ENCODE data around the gene FMO5. TPM values are rescaled to one million over a fixed set of nuclear protein-coding genes. Genes with fewer than 3 reads are reported as not detected.

FMO5 gene, protein sequence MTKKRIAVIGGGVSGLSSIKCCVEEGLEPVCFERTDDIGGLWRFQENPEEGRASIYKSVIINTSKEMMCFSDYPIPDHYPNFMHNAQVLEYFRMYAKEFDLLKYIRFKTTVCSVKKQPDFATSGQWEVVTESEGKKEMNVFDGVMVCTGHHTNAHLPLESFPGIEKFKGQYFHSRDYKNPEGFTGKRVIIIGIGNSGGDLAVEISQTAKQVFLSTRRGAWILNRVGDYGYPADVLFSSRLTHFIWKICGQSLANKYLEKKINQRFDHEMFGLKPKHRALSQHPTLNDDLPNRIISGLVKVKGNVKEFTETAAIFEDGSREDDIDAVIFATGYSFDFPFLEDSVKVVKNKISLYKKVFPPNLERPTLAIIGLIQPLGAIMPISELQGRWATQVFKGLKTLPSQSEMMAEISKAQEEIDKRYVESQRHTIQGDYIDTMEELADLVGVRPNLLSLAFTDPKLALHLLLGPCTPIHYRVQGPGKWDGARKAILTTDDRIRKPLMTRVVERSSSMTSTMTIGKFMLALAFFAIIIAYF
- total RNA-seq (2022; extraction: Qiagen RNA extraction; ENCODE audit: low read depth), result 0.17 to 0.35 TPM (median 0.18 TPM) in 4 of 5 replicates, not detected in the other

GRCh38 chr1:147225193-147225730 is at the start of gene FMO5:
FMO5 (minus strand) TSS chr1:147225339; CDS start chr1:147225029, 310 bp downstream.

GRCh38 chr1:147242449-147243227 is 17.5 kb upstream of the FMO5 start, which contains the start of gene CHD1L:
CHD1L (plus strand) TSS chr1:147242684; CDS start chr1:147242704, 20 bp downstream.

GRCh38 chr1:147172168-147173016 is 52.7 kb downstream of the FMO5 start, which contains the start of gene PRKAB2:
PRKAB2 (minus strand) TSS chr1:147172470; CDS start chr1:147172144, 326 bp downstream.

Other genes starting within 250 kb of the FMO5 start
- 7.1 to 12.8 TPM (median 11.2 TPM) in 5 replicates for gene PRKAB2, start 52.9 kb downstream of the FMO5 start, total RNA-seq (2022; extraction: Qiagen RNA extraction; ENCODE audit: low read depth)
- 31.1 to 34.6 TPM (median 32.9 TPM) in 5 replicates for gene CHD1L, start 17.3 kb upstream of the FMO5 start, total RNA-seq (2022; extraction: Qiagen RNA extraction; ENCODE audit: low read depth)

All from A549 treated with RU486 at 1 μM for 4 hours (cell line).